Liver (tissue), 9 donors: Measurements from ENCODE around the gene KLHDC7A. TPM values are rescaled to one million over a fixed set of nuclear protein-coding genes. Genes with fewer than 3 reads are reported as not detected.
A peak's percentile ranks its signal among the peaks of the same experiment; 100 is the strongest.

ENCODE experiments used
- DNase-seq: peaks from one replicate; pipeline ENCODE4 v3.0.0-alpha.2; 2017; ENCODE audit warnings: low spot score
- H3K27ac ChIP-seq, 2 donors: one replicate each; pipeline ENCODE4 v1.7.0; 2013; ENCODE audit warnings: inconsistent platforms in 2 of 2, low read length in 2 of 2, control low read depth in 1 of 2, low read depth in 1 of 2, mild to moderate bottlenecking in 1 of 2
- H3K27me3 ChIP-seq, 4 donors: one replicate each; pipeline versions ENCODE4 v1.6.1 to v1.7.0; 2013; ENCODE audit warnings: low read length in 3 of 4, inconsistent platforms in 1 of 4, mild to moderate bottlenecking in 1 of 4, moderate library complexity in 1 of 4; ENCODE audit not compliant: control insufficient read depth in 4 of 4, insufficient read depth in 4 of 4
- H3K36me3 ChIP-seq, 4 donors: one replicate each; pipeline versions ENCODE4 v1.6.1 to v1.7.0; 2013; ENCODE audit warnings: low read length in 3 of 4, mild to moderate bottlenecking in 3 of 4, low read depth in 1 of 4, moderate library complexity in 1 of 4; ENCODE audit not compliant: control insufficient read depth in 4 of 4, insufficient read depth in 3 of 4
- H3K4me1 ChIP-seq, 4 donors: one replicate each; pipeline versions ENCODE4 v1.6.1 to v1.7.0; 2013; ENCODE audit warnings: low read length in 3 of 4, mild to moderate bottlenecking in 3 of 4, moderate library complexity in 1 of 4; ENCODE audit not compliant: control insufficient read depth in 4 of 4, insufficient read depth in 4 of 4
- H3K4me3 ChIP-seq, 3 donors: one replicate each; pipeline versions ENCODE4 v1.6.1 to v1.7.0; 2013; ENCODE audit warnings: low read length in 3 of 3, control low read depth in 1 of 3, low read depth in 1 of 3, mild to moderate bottlenecking in 1 of 3
- H3K9ac ChIP-seq, 2 donors: one replicate each; pipeline ENCODE4 v1.7.0; 2013; ENCODE audit warnings: low read length in 2 of 2, mild to moderate bottlenecking in 2 of 2, moderate library complexity in 2 of 2, control low read depth in 1 of 2, low read depth in 1 of 2
- H3K9me3 ChIP-seq, 4 donors: one replicate each; pipeline versions ENCODE4 v1.6.1 to v1.7.0; 2013; ENCODE audit warnings: low read length in 3 of 4; ENCODE audit not compliant: control insufficient read depth in 4 of 4
- CTCF ChIP-seq: fragments of 150-350 bp; IDR thresholded peaks from 2 replicates; pipeline ENCODE4 v1.5.1; 2017; ENCODE audit warnings: improper control_type of control experiment, low read depth, low read length; ENCODE audit not compliant: missing input control
- FOXA1 ChIP-seq: IDR thresholded peaks from 2 replicates; pipeline ENCODE4 v1.6.1; 2016; ENCODE audit warnings: antibody characterized with exemption
- FOXA2 ChIP-seq: IDR thresholded peaks from 2 replicates; pipeline ENCODE4 v1.6.1; 2016; ENCODE audit warnings: antibody characterized with exemption
- GABPA ChIP-seq, 2 donors: IDR thresholded peaks in 1 of 2; conservative IDR thresholded peaks in 1 of 2; 2 replicates each; pipeline ENCODE4 v1.6.1; 2016; ENCODE audit warnings: antibody characterized with exemption in 2 of 2, mild to moderate bottlenecking in 1 of 2, moderate library complexity in 1 of 2
- HNF4A ChIP-seq, 2 donors: conservative IDR thresholded peaks; 2 replicates each; pipeline ENCODE4 v1.6.1; 2016; ENCODE audit warnings: antibody characterized with exemption in 2 of 2, mild to moderate bottlenecking in 2 of 2
- HNF4G ChIP-seq: IDR thresholded peaks from 2 replicates; pipeline ENCODE4 v1.6.1; 2016; ENCODE audit warnings: antibody characterized with exemption
- JUND ChIP-seq, 2 donors: IDR thresholded peaks; 2 replicates each; pipeline ENCODE4 v1.6.1; 2016; ENCODE audit warnings: antibody characterized with exemption in 2 of 2
- NR2F2 ChIP-seq: IDR thresholded peaks from 2 replicates; pipeline ENCODE4 v1.6.1; 2016; ENCODE audit warnings: antibody characterized with exemption
- RAD21 ChIP-seq, 2 donors: IDR thresholded peaks; 2 replicates each; pipeline ENCODE4 v1.6.1; 2016; ENCODE audit warnings: antibody characterized with exemption in 2 of 2, mild to moderate bottlenecking in 2 of 2
- REST ChIP-seq: IDR thresholded peaks from 2 replicates; pipeline ENCODE4 v1.6.1; 2016; ENCODE audit warnings: antibody characterized with exemption, mild to moderate bottlenecking
- TAF1 ChIP-seq: conservative IDR thresholded peaks from 2 replicates; pipeline ENCODE4 v1.6.1; 2016; ENCODE audit warnings: antibody characterized with exemption, mild to moderate bottlenecking
- WGBS: extraction: QIAGEN DNeasy Blood & Tissue Kit; methylation state at CpG from one replicate; pipeline ENCODE4 v1.1.7; 2013; 5-methylcytosine and 5-hydroxymethylcytosine counted together
- polyA plus RNA-seq, 2 donors: library from polyadenylated mRNA; stranded (reverse) in 1 of 2; unstranded in 1 of 2; fragments of 200-250 nt in 1 of 2; fragments of >200 nt in 1 of 2; fragmentation: Nextera tagmentation in 1 of 2; extraction: Ambion mirVana in 1 of 2; gene quantifications; one replicate each; pipeline versions ENCODE4 v1.2.1 to v1.2.3, GENCODE V29; 2013 to 2015
- total RNA-seq, 2 donors: library from RNA; depleted of rRNA; stranded (reverse); fragments of >200 nt; gene quantifications; one replicate each; pipeline ENCODE4 v1.2.3, GENCODE V29; 2014
- TF ChIP-seq, protein P1 (sequence below): IDR thresholded peaks from 2 replicates; pipeline ENCODE4 v1.6.1; 2016; ENCODE audit warnings: antibody characterized with exemption
- TF ChIP-seq, protein P2 (sequence below): IDR thresholded peaks from 2 replicates; pipeline ENCODE4 v1.6.1; 2016; ENCODE audit warnings: antibody characterized with exemption
- TF ChIP-seq, protein P3 (sequence below): IDR thresholded peaks from 2 replicates; pipeline ENCODE4 v1.6.1; 2016; ENCODE audit warnings: antibody characterized with exemption
- donor health status: healthy.
- donor health status: healthy.
- donor health status: healthy.
- donor health status: healthy.
- donor health status: healthy.

Gene KLHDC7A
- total and polyA plus RNA-seq, 4 donors: 1.3 to 6.6 (median 2.3) TPM

- H3K36me3 ChIP-seq: no peaks in the 10 kb centered on the region
- H3K9me3 ChIP-seq: peaks cover 0 to 15% (median 2%) of the 10 kb centered on the region in 4 donors
- no peak for DNase-seq
- TF ChIP-seq RAD21 (IDR thresholded peaks at IDR 0.05): no peak
- TF ChIP-seq HNF4A (conservative IDR thresholded peaks at IDR 0.05): peak in 1 of 2 donors; percentile 14
- H3K27ac ChIP-seq: no peak overlapping the region
- WGBS: 62% methylated on average over 1 of the region's 1 CpG
- H3K27me3 ChIP-seq: no peaks in the 10 kb centered on the region
- H3K4me3 ChIP-seq: no peak overlapping the region
- H3K4me1 ChIP-seq: no peaks in the 10 kb centered on the region
- H3K9ac ChIP-seq: no peak overlapping the region
These were observed 34.5 kb downstream of the KLHDC7A start for GRCh38 chr1:18515120-18515667.

GRCh38 chr1:18516473-18516872, 35.7 kb downstream of the KLHDC7A start:
- H3K27me3 ChIP-seq: no peaks in the 10 kb centered on the region
- no peaks in the 10 kb centered on the region for H3K36me3 ChIP-seq
- 81% methylated on average over 1 of the region's 1 CpG for WGBS
- H3K4me1 ChIP-seq: no peaks in the 10 kb centered on the region
- H3K27ac ChIP-seq: no peak overlapping the region
- H3K4me3 ChIP-seq: no peak overlapping the region
- TF ChIP-seq GABPA (IDR thresholded peaks at IDR 0.05 in 1 of 2, conservative IDR thresholded peaks at IDR 0.05 in 1 of 2) (no peak), FOXA2 (no peak), NR2F2 (no peak), CTCF (no peak), TAF1 (no peak), HNF4G (no peak), REST (no peak), JUND (IDR thresholded peaks at IDR 0.05) (no peak), HNF4A (conservative IDR thresholded peaks at IDR 0.05) (no peak), FOXA1 (no peak), RAD21 (IDR thresholded peaks at IDR 0.05) (no peak)
- TF ChIP-seq, protein P1, sequence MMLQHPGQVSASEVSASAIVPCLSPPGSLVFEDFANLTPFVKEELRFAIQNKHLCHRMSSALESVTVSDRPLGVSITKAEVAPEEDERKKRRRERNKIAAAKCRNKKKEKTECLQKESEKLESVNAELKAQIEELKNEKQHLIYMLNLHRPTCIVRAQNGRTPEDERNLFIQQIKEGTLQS: no peak
- TF ChIP-seq, protein P2, sequence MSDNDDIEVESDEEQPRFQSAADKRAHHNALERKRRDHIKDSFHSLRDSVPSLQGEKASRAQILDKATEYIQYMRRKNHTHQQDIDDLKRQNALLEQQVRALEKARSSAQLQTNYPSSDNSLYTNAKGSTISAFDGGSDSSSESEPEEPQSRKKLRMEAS: no peak
- TF ChIP-seq, protein P3, sequence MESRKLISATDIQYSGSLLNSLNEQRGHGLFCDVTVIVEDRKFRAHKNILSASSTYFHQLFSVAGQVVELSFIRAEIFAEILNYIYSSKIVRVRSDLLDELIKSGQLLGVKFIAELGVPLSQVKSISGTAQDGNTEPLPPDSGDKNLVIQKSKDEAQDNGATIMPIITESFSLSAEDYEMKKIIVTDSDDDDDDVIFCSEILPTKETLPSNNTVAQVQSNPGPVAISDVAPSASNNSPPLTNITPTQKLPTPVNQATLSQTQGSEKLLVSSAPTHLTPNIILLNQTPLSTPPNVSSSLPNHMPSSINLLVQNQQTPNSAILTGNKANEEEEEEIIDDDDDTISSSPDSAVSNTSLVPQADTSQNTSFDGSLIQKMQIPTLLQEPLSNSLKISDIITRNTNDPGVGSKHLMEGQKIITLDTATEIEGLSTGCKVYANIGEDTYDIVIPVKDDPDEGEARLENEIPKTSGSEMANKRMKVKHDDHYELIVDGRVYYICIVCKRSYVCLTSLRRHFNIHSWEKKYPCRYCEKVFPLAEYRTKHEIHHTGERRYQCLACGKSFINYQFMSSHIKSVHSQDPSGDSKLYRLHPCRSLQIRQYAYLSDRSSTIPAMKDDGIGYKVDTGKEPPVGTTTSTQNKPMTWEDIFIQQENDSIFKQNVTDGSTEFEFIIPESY: no peak
- no peak for DNase-seq
- peaks cover 0 to 15% (median 2%) of the 10 kb centered on the region in 4 donors for H3K9me3 ChIP-seq
- H3K9ac ChIP-seq: no peak overlapping the region
